ENCODE results near the gene YIPF7.

Gene YIPF7

DNA sequence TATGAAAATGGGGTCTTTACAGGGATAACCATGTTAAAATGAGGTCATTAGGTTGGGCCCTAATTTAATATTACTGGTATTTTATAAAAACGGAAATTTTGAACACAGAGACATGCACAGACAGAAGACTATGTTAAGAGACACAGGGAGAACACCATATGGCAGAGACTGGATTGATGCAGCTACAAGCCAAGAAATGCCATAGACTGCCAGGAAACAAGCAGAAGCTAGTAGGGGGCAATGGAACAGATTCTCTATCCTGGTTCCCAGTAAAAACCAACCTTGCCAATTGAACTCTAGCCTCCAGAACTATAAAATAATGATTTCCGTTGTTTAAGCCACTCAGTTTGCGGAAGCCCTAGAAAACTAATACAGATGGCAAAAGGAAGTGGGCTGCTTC lies 20.2 kb upstream of the YIPF7 start:
- ChIA-PET CTCF (no interaction called here), POLR2A (no interaction called here)
- no peak overlapping the region for H3K4me3 ChIP-seq (ENCODE audit: low read depth, low read length)
- no peaks in the 10 kb centered on the region for H3K9me3 ChIP-seq (ENCODE audit: control insufficient read depth, insufficient read depth, low read depth, low read length)
- no peak overlapping the region for H3K27ac ChIP-seq (ENCODE audit: extremely low read depth, low read depth, low read length)
- no peaks in the 10 kb centered on the region for H3K4me1 ChIP-seq (ENCODE audit: control insufficient read depth, insufficient read depth, low read length)
- TF ChIP-seq ZEB2 (tag by site-specific recombination; IDR thresholded peaks at IDR 0.05): no peak
- TF ChIP-seq ZNF184 (tag by site-specific recombination; IDR thresholded peaks at IDR 0.05): no peak
- TF ChIP-seq ZNF610 (tag by site-specific recombination; IDR thresholded peaks at IDR 0.05; ENCODE audit: borderline replicate concordance): no peak
- TF ChIP-seq, protein P1, sequence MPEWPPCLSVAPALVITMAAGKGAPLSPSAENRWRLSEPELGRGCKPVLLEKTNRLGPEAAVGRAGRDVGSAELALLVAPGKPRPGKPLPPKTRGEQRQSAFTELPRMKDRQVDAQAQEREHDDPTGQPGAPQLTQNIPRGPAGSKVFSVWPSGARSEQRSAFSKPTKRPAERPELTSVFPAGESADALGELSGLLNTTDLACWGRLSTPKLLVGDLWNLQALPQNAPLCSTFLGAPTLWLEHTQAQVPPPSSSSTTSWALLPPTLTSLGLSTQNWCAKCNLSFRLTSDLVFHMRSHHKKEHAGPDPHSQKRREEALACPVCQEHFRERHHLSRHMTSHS (tag by site-specific recombination; IDR thresholded peaks at IDR 0.05): no peak
- no peak for TF ChIP-seq ZNF664 (tag by site-specific recombination; IDR thresholded peaks at IDR 0.05)
- no peak for TF ChIP-seq KLF1 (tag by site-specific recombination; IDR thresholded peaks at IDR 0.05)
- TF ChIP-seq KLF16 (tag by site-specific recombination; IDR thresholded peaks at IDR 0.05): no peak
- TF ChIP-seq ZNF2 (tag by site-specific recombination; IDR thresholded peaks at IDR 0.05): no peak
- no peak for TF ChIP-seq TCF7L2 (IDR thresholded peaks at IDR 0.05; ENCODE audit: borderline replicate concordance, low read depth, low read length)
- TF ChIP-seq ZNF239 (tag by site-specific recombination; IDR thresholded peaks at IDR 0.05): no peak
- H3K36me3 ChIP-seq (ENCODE audit: control insufficient read depth in 2 of 2, insufficient read depth in 1 of 2, low read length in 2 of 2): no peaks in the 10 kb centered on the region

DNA sequence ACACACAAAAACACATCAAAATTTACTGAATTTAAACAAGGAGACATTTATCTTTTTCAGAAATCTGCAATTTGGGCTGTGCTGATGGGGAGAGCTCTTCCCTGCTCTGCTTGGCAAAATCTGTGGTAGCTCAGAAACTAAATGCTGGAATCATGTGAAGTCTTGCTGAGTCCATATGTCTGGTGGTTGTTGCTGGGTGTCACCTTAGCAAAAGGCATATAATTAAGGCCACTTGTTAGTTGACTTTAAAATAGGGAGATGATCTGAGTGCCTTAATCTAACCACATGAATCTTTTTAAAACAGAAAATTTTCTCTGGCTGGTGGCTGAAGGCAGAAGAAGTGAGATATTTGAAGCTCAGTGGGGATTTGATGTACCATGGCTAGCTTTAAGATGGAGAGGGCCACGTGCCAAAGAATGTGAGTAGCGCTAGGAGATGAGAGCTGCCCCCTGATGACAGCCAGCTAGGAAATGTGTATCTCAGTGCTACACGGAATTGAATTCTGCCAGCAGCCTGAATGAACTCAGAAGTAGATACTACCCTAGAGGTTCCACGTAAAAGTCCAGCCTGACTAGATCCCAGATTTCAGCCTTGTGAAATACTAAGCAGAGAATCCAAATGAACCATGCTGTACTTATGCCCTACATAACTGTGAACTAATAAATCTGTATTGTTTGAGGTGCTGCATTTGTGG lies 19.2 kb upstream of the YIPF7 start:
- Histone ChIP-seq H3K4me1 (ENCODE audit: control insufficient read depth, insufficient read depth, low read length) (no peaks in the 10 kb centered on the region), H3K36me3 (ENCODE audit: control insufficient read depth in 2 of 2, insufficient read depth in 1 of 2, low read length in 2 of 2) (no peaks in the 10 kb centered on the region), H3K27ac (ENCODE audit: extremely low read depth, low read depth, low read length) (no peak overlapping the region), H3K9me3 (ENCODE audit: control insufficient read depth, insufficient read depth, low read depth, low read length) (no peaks in the 10 kb centered on the region), H3K4me3 (ENCODE audit: low read depth, low read length) (no peak overlapping the region)
- ChIA-PET CTCF (no interaction called here), POLR2A (no interaction called here)
- TF ChIP-seq ZNF24 (tag by site-specific recombination; IDR thresholded peaks at IDR 0.05) (no peak), ZNF843 (tag by site-specific recombination; IDR thresholded peaks at IDR 0.05) (no peak), YY1 (tag by site-specific recombination; IDR thresholded peaks at IDR 0.05) (no peak), SP3 (tag by site-specific recombination; IDR thresholded peaks at IDR 0.05) (no peak), ZNF19 (tag by site-specific recombination; IDR thresholded peaks at IDR 0.05; ENCODE audit: low read depth) (no peak), HOXA7 (CRISPR knock-in tag; IDR thresholded peaks at IDR 0.05; ENCODE audit: borderline replicate concordance) (no peak), ZNF140 (tag by site-specific recombination; IDR thresholded peaks at IDR 0.05) (no peak), ZNF266 (tag by site-specific recombination; IDR thresholded peaks at IDR 0.05; ENCODE audit: low read depth) (no peak), ZNF610 (tag by site-specific recombination; IDR thresholded peaks at IDR 0.05; ENCODE audit: borderline replicate concordance) (no peak), ZNF354C (tag by site-specific recombination; IDR thresholded peaks at IDR 0.05; ENCODE audit: borderline replicate concordance, low read depth) (no peak), ZNF776 (tag by site-specific recombination; IDR thresholded peaks at IDR 0.05; ENCODE audit: borderline replicate concordance) (no peak), HOXD13 (CRISPR knock-in tag; IDR thresholded peaks at IDR 0.05; ENCODE audit: borderline replicate concordance) (no peak)
- TF ChIP-seq, protein P2, sequence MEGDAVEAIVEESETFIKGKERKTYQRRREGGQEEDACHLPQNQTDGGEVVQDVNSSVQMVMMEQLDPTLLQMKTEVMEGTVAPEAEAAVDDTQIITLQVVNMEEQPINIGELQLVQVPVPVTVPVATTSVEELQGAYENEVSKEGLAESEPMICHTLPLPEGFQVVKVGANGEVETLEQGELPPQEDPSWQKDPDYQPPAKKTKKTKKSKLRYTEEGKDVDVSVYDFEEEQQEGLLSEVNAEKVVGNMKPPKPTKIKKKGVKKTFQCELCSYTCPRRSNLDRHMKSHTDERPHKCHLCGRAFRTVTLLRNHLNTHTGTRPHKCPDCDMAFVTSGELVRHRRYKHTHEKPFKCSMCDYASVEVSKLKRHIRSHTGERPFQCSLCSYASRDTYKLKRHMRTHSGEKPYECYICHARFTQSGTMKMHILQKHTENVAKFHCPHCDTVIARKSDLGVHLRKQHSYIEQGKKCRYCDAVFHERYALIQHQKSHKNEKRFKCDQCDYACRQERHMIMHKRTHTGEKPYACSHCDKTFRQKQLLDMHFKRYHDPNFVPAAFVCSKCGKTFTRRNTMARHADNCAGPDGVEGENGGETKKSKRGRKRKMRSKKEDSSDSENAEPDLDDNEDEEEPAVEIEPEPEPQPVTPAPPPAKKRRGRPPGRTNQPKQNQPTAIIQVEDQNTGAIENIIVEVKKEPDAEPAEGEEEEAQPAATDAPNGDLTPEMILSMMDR (tag by site-specific recombination; IDR thresholded peaks at IDR 0.05): no peak
- TF ChIP-seq, protein P3, sequence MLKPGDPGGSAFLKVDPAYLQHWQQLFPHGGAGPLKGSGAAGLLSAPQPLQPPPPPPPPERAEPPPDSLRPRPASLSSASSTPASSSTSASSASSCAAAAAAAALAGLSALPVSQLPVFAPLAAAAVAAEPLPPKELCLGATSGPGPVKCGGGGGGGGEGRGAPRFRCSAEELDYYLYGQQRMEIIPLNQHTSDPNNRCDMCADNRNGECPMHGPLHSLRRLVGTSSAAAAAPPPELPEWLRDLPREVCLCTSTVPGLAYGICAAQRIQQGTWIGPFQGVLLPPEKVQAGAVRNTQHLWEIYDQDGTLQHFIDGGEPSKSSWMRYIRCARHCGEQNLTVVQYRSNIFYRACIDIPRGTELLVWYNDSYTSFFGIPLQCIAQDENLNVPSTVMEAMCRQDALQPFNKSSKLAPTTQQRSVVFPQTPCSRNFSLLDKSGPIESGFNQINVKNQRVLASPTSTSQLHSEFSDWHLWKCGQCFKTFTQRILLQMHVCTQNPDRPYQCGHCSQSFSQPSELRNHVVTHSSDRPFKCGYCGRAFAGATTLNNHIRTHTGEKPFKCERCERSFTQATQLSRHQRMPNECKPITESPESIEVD (tag by site-specific recombination; IDR thresholded peaks at IDR 0.05): no peak
- TF ChIP-seq, protein P4, sequence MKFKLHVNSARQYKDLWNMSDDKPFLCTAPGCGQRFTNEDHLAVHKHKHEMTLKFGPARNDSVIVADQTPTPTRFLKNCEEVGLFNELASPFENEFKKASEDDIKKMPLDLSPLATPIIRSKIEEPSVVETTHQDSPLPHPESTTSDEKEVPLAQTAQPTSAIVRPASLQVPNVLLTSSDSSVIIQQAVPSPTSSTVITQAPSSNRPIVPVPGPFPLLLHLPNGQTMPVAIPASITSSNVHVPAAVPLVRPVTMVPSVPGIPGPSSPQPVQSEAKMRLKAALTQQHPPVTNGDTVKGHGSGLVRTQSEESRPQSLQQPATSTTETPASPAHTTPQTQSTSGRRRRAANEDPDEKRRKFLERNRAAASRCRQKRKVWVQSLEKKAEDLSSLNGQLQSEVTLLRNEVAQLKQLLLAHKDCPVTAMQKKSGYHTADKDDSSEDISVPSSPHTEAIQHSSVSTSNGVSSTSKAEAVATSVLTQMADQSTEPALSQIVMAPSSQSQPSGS (tag by site-specific recombination; IDR thresholded peaks at IDR 0.05; ENCODE audit: low read depth): no peak
- TF ChIP-seq, protein P5, sequence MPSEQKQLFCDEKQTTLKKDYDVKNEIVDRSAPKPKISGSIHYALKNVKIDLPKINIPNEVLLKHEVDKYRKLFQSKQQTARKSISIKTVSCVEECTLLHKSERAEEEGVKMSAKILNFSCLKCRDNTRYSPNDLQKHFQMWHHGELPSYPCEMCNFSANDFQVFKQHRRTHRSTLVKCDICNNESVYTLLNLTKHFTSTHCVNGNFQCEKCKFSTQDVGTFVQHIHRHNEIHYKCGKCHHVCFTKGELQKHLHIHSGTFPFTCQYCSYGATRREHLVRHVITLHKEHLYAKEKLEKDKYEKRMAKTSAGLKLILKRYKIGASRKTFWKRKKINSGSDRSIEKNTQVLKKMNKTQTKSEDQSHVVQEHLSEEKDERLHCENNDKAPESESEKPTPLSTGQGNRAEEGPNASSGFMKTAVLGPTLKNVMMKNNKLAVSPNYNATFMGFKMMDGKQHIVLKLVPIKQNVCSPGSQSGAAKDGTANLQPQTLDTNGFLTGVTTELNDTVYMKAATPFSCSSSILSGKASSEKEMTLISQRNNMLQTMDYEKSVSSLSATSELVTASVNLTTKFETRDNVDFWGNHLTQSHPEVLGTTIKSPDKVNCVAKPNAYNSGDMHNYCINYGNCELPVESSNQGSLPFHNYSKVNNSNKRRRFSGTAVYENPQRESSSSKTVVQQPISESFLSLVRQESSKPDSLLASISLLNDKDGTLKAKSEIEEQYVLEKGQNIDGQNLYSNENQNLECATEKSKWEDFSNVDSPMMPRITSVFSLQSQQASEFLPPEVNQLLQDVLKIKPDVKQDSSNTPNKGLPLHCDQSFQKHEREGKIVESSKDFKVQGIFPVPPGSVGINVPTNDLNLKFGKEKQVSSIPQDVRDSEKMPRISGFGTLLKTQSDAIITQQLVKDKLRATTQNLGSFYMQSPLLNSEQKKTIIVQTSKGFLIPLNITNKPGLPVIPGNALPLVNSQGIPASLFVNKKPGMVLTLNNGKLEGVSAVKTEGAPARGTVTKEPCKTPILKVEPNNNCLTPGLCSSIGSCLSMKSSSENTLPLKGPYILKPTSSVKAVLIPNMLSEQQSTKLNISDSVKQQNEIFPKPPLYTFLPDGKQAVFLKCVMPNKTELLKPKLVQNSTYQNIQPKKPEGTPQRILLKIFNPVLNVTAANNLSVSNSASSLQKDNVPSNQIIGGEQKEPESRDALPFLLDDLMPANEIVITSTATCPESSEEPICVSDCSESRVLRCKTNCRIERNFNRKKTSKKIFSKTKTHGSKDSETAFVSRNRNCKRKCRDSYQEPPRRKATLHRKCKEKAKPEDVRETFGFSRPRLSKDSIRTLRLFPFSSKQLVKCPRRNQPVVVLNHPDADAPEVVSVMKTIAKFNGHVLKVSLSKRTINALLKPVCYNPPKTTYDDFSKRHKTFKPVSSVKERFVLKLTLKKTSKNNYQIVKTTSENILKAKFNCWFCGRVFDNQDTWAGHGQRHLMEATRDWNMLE (tag by site-specific recombination; conservative IDR thresholded peaks at IDR 0.05; ENCODE audit: low read depth): no peak
